Suprapubic skin (tissue), 4 donors: ENCODE results near the gene PSTK. TPM values are rescaled to one million over a fixed set of nuclear protein-coding genes. Genes with fewer than 3 reads are reported as not detected.

Experiments
- DNase-seq, 2 donors: peaks; one replicate each; pipeline ENCODE4 v3.0.0-alpha.2; 2019; ENCODE audit warnings: low spot score in 2 of 2
- H3K27ac ChIP-seq: fragments of 200-600 bp; sonication (generic); one replicate; pipeline ENCODE4 v1.5.1; 2019
- H3K27me3 ChIP-seq: fragments of 200-600 bp; sonication (generic); one replicate; pipeline ENCODE4 v1.5.1; 2019
- H3K36me3 ChIP-seq: fragments of 200-600 bp; sonication (generic); one replicate; pipeline ENCODE4 v1.5.1; 2019
- H3K4me1 ChIP-seq: fragments of 200-600 bp; sonication (generic); one replicate; pipeline ENCODE4 v1.5.1; 2019
- H3K4me3 ChIP-seq: fragments of 200-600 bp; sonication (generic); one replicate; pipeline ENCODE4 v1.5.1; 2019; ENCODE audit warnings: mild to moderate bottlenecking
- H3K9me3 ChIP-seq: fragments of 200-600 bp; sonication (generic); one replicate; pipeline ENCODE4 v1.5.1; 2019
- CTCF ChIP-seq, 2 donors: fragments of 200-600 bp in 1 of 2; fragments of 450-650 bp in 1 of 2; sonication (generic) in 1 of 2; IDR thresholded peaks; one replicate each; pipeline ENCODE4 v1.5.1; 2016 to 2019; ENCODE audit warnings: antibody characterized with exemption in 2 of 2, mild to moderate bottlenecking in 1 of 2, moderate library complexity in 1 of 2
- EP300 ChIP-seq: sonication (generic); formaldehyde crosslinking; IDR thresholded peaks from one replicate; pipeline ENCODE4 v1.6.1; 2017; ENCODE audit warnings: antibody characterized with exemption
- POLR2A ChIP-seq, 2 donors: fragments of 450-650 bp; IDR thresholded peaks; one replicate each; pipeline ENCODE4 v1.6.1; 2017; ENCODE audit warnings: antibody characterized with exemption in 2 of 2, mild to moderate bottlenecking in 2 of 2, moderate library complexity in 2 of 2
- POLR2AphosphoS5 ChIP-seq, 3 donors: sonication (generic); formaldehyde crosslinking; IDR thresholded peaks; one replicate each; pipeline ENCODE4 v1.6.1; 2017; ENCODE audit warnings: antibody characterized with exemption in 3 of 3
- WGBS: methylation state at CpG from one replicate; pipeline ENCODE4 v1.1.5; 2018; 5-methylcytosine and 5-hydroxymethylcytosine counted together
- total RNA-seq, 4 donors: library from RNA; depleted of rRNA; stranded (reverse); fragments of >200 nt; gene quantifications; one replicate each; pipeline ENCODE4 v1.1.0, GENCODE V29; 2016

PSTK gene
- total RNA-seq, 4 donors from 2014 or later = 3.4 to 7.9 (median 5.7) TPM

- H3K4me3 ChIP-seq = no peak overlapping the region
- H3K36me3 ChIP-seq = no peaks in the 10 kb centered on the region
- 94% methylated on average over 6 of the region's 6 CpGs for WGBS
- no peaks in the 10 kb centered on the region for H3K9me3 ChIP-seq
- peaks cover 15% of the 10 kb centered on the region for H3K4me1 ChIP-seq
- H3K27me3 ChIP-seq = no peaks in the 10 kb centered on the region
- no peak for DNase-seq
- H3K27ac ChIP-seq = no peak overlapping the region
- TF ChIP-seq EP300 (no peak), POLR2AphosphoS5 (IDR thresholded peaks at IDR 0.05) (no peak), CTCF (IDR thresholded peaks at IDR 0.05) (no peak), POLR2A (IDR thresholded peaks at IDR 0.05) (no peak)
These were observed 3.7 kb downstream of the PSTK start for GRCh38 chr10:122983898-122984297.

GRCh38 chr10:122984708-122985107 lies 4.5 kb downstream of the PSTK start:
- DNase-seq = no peak
- H3K27ac ChIP-seq = no peak overlapping the region
- 97% methylated on average over 2 of the region's 2 CpGs for WGBS
- no peak overlapping the region for H3K4me3 ChIP-seq
- H3K9me3 ChIP-seq = no peaks in the 10 kb centered on the region
- H3K27me3 ChIP-seq = no peaks in the 10 kb centered on the region
- H3K36me3 ChIP-seq = no peaks in the 10 kb centered on the region
- TF ChIP-seq POLR2A (IDR thresholded peaks at IDR 0.05) = no peak
- no peak for TF ChIP-seq POLR2AphosphoS5 (IDR thresholded peaks at IDR 0.05)
- no peak for TF ChIP-seq EP300
- TF ChIP-seq CTCF (IDR thresholded peaks at IDR 0.05) = no peak
- H3K4me1 ChIP-seq = peaks cover 12% of the 10 kb centered on the region

GRCh38 chr10:122986335-122986734 lies 6.1 kb downstream of the PSTK start:
- Histone ChIP-seq H3K27me3 (no peaks in the 10 kb centered on the region), H3K4me1 (peaks cover under 1% of the 10 kb centered on the region), H3K27ac (no peak overlapping the region), H3K4me3 (no peak overlapping the region), H3K36me3 (no peaks in the 10 kb centered on the region), H3K9me3 (no peaks in the 10 kb centered on the region)
- WGBS = 76% methylated on average over 6 of the region's 6 CpGs
- TF ChIP-seq POLR2A (IDR thresholded peaks at IDR 0.05) (no peak), POLR2AphosphoS5 (IDR thresholded peaks at IDR 0.05) (no peak), EP300 (no peak), CTCF (IDR thresholded peaks at IDR 0.05) (no peak)
- DNase-seq = no peak

GRCh38 chr10:122988501-122988900 lies 8.3 kb downstream of the PSTK start:
- Histone ChIP-seq H3K4me1 (no peaks in the 10 kb centered on the region), H3K27ac (no peak overlapping the region), H3K4me3 (no peak overlapping the region), H3K36me3 (peaks cover 15% of the 10 kb centered on the region), H3K27me3 (no peaks in the 10 kb centered on the region), H3K9me3 (no peaks in the 10 kb centered on the region)
- TF ChIP-seq EP300 = no peak
- TF ChIP-seq POLR2AphosphoS5 (IDR thresholded peaks at IDR 0.05) = no peak
- no peak for TF ChIP-seq CTCF (IDR thresholded peaks at IDR 0.05)
- TF ChIP-seq POLR2A (IDR thresholded peaks at IDR 0.05) = no peak
- WGBS = 67% methylated on average over 2 of the region's 2 CpGs
- no peak for DNase-seq

GRCh38 chr10:122990278-122990677 lies 10.1 kb downstream of the PSTK start:
- DNase-seq = no peak
- no peaks in the 10 kb centered on the region for H3K4me1 ChIP-seq
- WGBS = 62% methylated on average over 5 of the region's 5 CpGs
- no peak overlapping the region for H3K27ac ChIP-seq
- H3K4me3 ChIP-seq = no peak overlapping the region
- H3K36me3 ChIP-seq = peaks cover 31% of the 10 kb centered on the region
- H3K9me3 ChIP-seq = no peaks in the 10 kb centered on the region
- H3K27me3 ChIP-seq = no peaks in the 10 kb centered on the region
- TF ChIP-seq POLR2AphosphoS5 (IDR thresholded peaks at IDR 0.05) (no peak), CTCF (IDR thresholded peaks at IDR 0.05) (no peak)
